ENCODE measurements around the gene NCBP3.

NCBP3 gene

DNA sequence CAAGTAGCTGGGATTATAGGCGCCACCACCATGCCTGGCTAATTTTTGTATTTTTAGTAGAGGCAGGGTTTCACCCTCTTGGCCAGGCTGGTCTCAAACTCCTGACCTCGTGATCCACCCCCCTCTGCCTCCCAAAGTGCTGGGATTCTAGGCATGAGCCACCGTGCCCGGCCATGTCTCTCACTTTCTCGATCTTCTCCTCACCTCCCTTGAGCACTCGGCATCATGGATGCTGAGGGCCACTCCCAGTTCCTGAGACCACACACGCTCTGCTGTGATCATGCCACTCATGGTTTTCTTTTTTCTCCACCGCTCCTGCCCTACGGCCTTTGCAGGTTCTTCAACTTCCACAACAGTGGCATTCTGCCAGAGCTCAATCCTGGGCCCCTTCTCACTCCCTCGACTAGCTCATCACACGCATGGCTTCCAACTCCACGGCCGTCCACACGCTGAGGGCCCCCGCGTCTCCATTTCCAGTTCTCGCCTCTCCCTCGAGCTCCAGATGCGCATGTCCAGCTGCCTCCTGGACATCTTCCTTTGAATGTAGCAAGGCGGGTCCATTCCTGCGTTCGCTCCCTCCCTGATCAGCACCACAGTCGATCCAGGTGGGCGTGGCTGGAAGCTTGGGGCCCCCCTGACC, 5.5 kb upstream of the NCBP3 start:
- ChIA-PET POLR2A (no interaction called here), CTCF (interaction anchor here (0.6 to 3.2 kb wide), 3 partner anchors 12 to 114 kb away, joined by 7 to 18 read pairs (median 8); no protein-coding TSS in a partner anchor)
- H3K4me1 ChIP-seq (ENCODE audit: control insufficient read depth, insufficient read depth, low read length) = no peaks in the 10 kb centered on the region
- TF ChIP-seq ZBTB21 (tag by site-specific recombination; IDR thresholded peaks at IDR 0.05) = no peak
- TF ChIP-seq ZNF626 (tag by site-specific recombination; IDR thresholded peaks at IDR 0.05) = no peak
- TF ChIP-seq KLF9 (tag by site-specific recombination; IDR thresholded peaks at IDR 0.05; ENCODE audit: low read depth) = 0 out of 2 replicates have a peak, but pooled peaks have one; percentile 21
- no peak for TF ChIP-seq ZNF37A (tag by site-specific recombination; IDR thresholded peaks at IDR 0.05)
- H3K36me3 ChIP-seq (ENCODE audit: control insufficient read depth in 2 of 2, insufficient read depth in 1 of 2, low read length in 2 of 2) = no peaks in the 10 kb centered on the region
- no peak overlapping the region for H3K27ac ChIP-seq (ENCODE audit: extremely low read depth, low read depth, low read length)
- no peak overlapping the region for H3K4me3 ChIP-seq (ENCODE audit: low read depth, low read length)
- no peaks in the 10 kb centered on the region for H3K9me3 ChIP-seq (ENCODE audit: control insufficient read depth, insufficient read depth, low read depth, low read length)

DNA sequence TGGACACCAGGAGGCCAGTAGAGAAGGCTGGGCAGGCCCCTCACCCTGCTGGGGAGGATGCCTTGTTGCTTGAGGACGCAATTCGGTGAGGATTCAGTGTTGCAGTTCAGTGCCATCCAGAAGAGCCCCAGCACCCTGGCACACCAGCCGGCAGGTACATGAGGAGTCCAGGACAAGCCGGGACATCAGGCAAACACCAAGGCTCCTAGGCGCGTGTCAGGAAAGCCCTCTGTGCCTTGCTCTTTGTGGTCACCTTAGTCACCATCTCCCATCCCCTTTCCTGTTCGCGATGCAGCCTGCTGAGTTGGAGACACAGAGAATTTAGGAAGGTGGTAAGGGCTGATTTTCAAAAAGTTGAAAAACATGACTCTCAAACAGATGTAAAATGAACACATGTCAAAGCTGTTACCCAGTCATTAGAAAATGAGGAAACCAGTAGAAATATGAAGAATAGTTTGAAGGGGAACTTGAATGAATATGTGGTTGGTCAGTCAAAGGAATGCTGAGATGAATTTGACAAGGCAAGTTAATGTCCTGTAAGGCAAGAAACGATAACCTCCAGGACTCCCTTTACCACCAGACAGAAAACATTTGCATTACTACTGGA, 2.3 kb upstream of the NCBP3 start:
- H3K4me3 ChIP-seq (ENCODE audit: low read depth, low read length) = no peak overlapping the region
- no peak for TF ChIP-seq YY2 (tag by site-specific recombination; IDR thresholded peaks at IDR 0.05)
- TF ChIP-seq, protein P1, sequence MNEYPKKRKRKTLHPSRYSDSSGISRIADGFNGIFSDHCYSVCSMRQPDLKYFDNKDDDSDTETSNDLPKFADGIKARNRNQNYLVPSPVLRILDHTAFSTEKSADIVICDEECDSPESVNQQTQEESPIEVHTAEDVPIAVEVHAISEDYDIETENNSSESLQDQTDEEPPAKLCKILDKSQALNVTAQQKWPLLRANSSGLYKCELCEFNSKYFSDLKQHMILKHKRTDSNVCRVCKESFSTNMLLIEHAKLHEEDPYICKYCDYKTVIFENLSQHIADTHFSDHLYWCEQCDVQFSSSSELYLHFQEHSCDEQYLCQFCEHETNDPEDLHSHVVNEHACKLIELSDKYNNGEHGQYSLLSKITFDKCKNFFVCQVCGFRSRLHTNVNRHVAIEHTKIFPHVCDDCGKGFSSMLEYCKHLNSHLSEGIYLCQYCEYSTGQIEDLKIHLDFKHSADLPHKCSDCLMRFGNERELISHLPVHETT (tag by site-specific recombination; IDR thresholded peaks at IDR 0.05) = no peak
- no peak for TF ChIP-seq ZNF423 (tag by site-specific recombination; IDR thresholded peaks at IDR 0.05)
- TF ChIP-seq OSR2 (tag by site-specific recombination; IDR thresholded peaks at IDR 0.05) = no peak
- no peak for TF ChIP-seq ZNF488 (tag by site-specific recombination; IDR thresholded peaks at IDR 0.05)
- no peak for TF ChIP-seq ZSCAN23 (tag by site-specific recombination; IDR thresholded peaks at IDR 0.05)
- H3K27ac ChIP-seq (ENCODE audit: extremely low read depth, low read depth, low read length) = no peak overlapping the region
- H3K9me3 ChIP-seq (ENCODE audit: control insufficient read depth, insufficient read depth, low read depth, low read length) = no peaks in the 10 kb centered on the region
- peaks cover 6% of the 10 kb centered on the region for H3K4me1 ChIP-seq (ENCODE audit: control insufficient read depth, insufficient read depth, low read length)
- POLR2A ChIA-PET = interaction anchor here (0.6 kb wide), 1 partner anchor 110 kb away, joined by 3 read pairs; no protein-coding TSS in a partner anchor
- CTCF ChIA-PET = interaction anchor here (1.0 to 7.0 kb wide), 6 partner anchors 9 to 112 kb away, joined by 3 to 120 read pairs (median 36); no protein-coding TSS in a partner anchor
- H3K36me3 ChIP-seq (ENCODE audit: control insufficient read depth in 2 of 2, insufficient read depth in 1 of 2, low read length in 2 of 2) = peaks cover 9 to 11% of the 10 kb centered on the region in 2 experiments; a peak in 2 of 3 replicates

- H3K36me3 ChIP-seq (ENCODE audit: control insufficient read depth in 2 of 2, insufficient read depth in 1 of 2, low read length in 2 of 2) = peaks cover 20 to 22% of the 10 kb centered on the region in 2 experiments
- no peaks in the 10 kb centered on the region for H3K9me3 ChIP-seq (ENCODE audit: control insufficient read depth, insufficient read depth, low read depth, low read length)
- TF ChIP-seq ZNF837 (tag by site-specific recombination; IDR thresholded peaks at IDR 0.05) (no peak), ZBTB17 (tag by site-specific recombination; IDR thresholded peaks at IDR 0.05) (no peak), ZNF561 (tag by site-specific recombination; IDR thresholded peaks at IDR 0.05; ENCODE audit: borderline replicate concordance) (no peak), HOXA7 (CRISPR knock-in tag; IDR thresholded peaks at IDR 0.05; ENCODE audit: borderline replicate concordance) (no peak), ZNF677 (tag by site-specific recombination; IDR thresholded peaks at IDR 0.05) (no peak), ZNF184 (tag by site-specific recombination; IDR thresholded peaks at IDR 0.05) (no peak)
- TF ChIP-seq, protein P1 (tag by site-specific recombination; IDR thresholded peaks at IDR 0.05) = no peak
- H3K27ac ChIP-seq (ENCODE audit: extremely low read depth, low read depth, low read length) = no peak overlapping the region
- CTCF ChIA-PET = interaction anchor here (0.5 to 7.0 kb wide), 19 partner anchors 16 to 1551 kb away, joined by 3 to 120 read pairs (median 5); partner anchors contain the start of gene CAMKK1
- H3K4me1 ChIP-seq (ENCODE audit: control insufficient read depth, insufficient read depth, low read length) = peaks cover 6% of the 10 kb centered on the region
- no peak overlapping the region for H3K4me3 ChIP-seq (ENCODE audit: low read depth, low read length)
- POLR2A ChIA-PET = interaction anchor here (0.6 to 2.0 kb wide), 5 partner anchors 33 to 124 kb away, joined by 3 to 11 read pairs (median 4); partner anchors contain the start of gene HASPIN
These were observed 1.2 kb upstream of the NCBP3 start for GRCh38 chr17:3847165-3847670.

All from HEK293 (cell line).